A549 (cell line): Measurements from ENCODE around the gene UBN1. TPM values are rescaled to one million over a fixed set of nuclear protein-coding genes. Genes with fewer than 3 reads are reported as not detected.

Experiments used
- ATAC-seq, 2 experiments: fragments of 200-7000 bp in 1 of 2; fragments of >200 bp in 1 of 2; cut with Nextera tagmentation in 1 of 2; cut with Tn5 transposase in 1 of 2; 3 replicates each; pipeline versions ENCODE4 v1.8.0 to v1.9.1; 2018 to 2020; ENCODE audit warnings: mild to moderate bottlenecking in 1 of 2, moderate library complexity in 1 of 2
- CTCF ChIA-PET: fragments of 300-600 bp; sonication (Branson Sonifier 250); formaldehyde crosslinking; extraction: SDS; loops from one replicate; lab custom pipeline; 2021; ENCODE audit warnings: antibody characterized with exemption, inconsistent platforms; lab: Yijun Ruan, JAX
- POLR2A ChIA-PET: fragments of 350-600 bp; formaldehyde crosslinking; extraction: SDS; loops from one replicate; lab custom pipeline; 2021; ENCODE audit warnings: antibody characterized with exemption, inconsistent platforms; lab: Yijun Ruan, JAX
- DNase-seq, 2 experiments: peaks; one replicate each; pipeline versions ENCODE4 v3.0.0 to v3.0.0-alpha.2; 2011 to 2016; ENCODE audit warnings: low read depth in 1 of 2, low spot score in 1 of 2
- FAIRE-seq: peaks from 2 replicates; lab custom pipeline; 2011; peaks lifted over from hg19 to GRCh38; lab: Jason Lieb, UNC
- H3K27ac ChIP-seq, 2 experiments: fragments of >200 bp; sonication (Bioruptor Twin); formaldehyde crosslinking; 3 replicates each; pipeline ENCODE4 v1.5.1; 2016 to 2017
- H3K4me1 ChIP-seq: fragments of >200 bp; sonication (Bioruptor Twin); formaldehyde crosslinking; 3 replicates; pipeline ENCODE4 v1.6.1; 2016
- H3K4me2 ChIP-seq: fragments of >200 bp; sonication (Bioruptor Twin); formaldehyde crosslinking; 3 replicates; pipeline ENCODE4 v1.6.1; 2016
- H3K4me3 ChIP-seq: fragments of >200 bp; sonication (Bioruptor Twin); formaldehyde crosslinking; 3 replicates; pipeline ENCODE4 v1.5.1; 2016
- H3K9me3 ChIP-seq: fragments of >200 bp; sonication (Bioruptor Twin); formaldehyde crosslinking; 3 replicates; pipeline ENCODE4 v1.6.1; 2016
- CEBPB ChIP-seq, 2 experiments: fragments of >200 bp in 1 of 2; sonication (Bioruptor Twin) in 1 of 2; formaldehyde crosslinking in 1 of 2; IDR thresholded peaks; 2 replicates each; pipeline ENCODE4 v1.6.1; 2012 to 2016
- CHD2 ChIP-seq: fragments of 150-350 bp; IDR thresholded peaks from 2 replicates; pipeline ENCODE4 v1.6.1; 2014; ENCODE audit warnings: low read length; ENCODE audit not compliant: partially characterized antibody
- E2F6 ChIP-seq: IDR thresholded peaks from 2 replicates; pipeline ENCODE4 v1.6.1; 2012; ENCODE audit warnings: low read depth, borderline replicate concordance
- EHMT2 ChIP-seq: fragments of 200-600 bp; sonication (generic); IDR thresholded peaks from 2 replicates; pipeline ENCODE4 v1.6.1; 2016; ENCODE audit warnings: antibody characterized with exemption, low read depth, mild to moderate bottlenecking, moderate library complexity
- ELK1 ChIP-seq: fragments of 150-350 bp; IDR thresholded peaks from 2 replicates; pipeline ENCODE4 v1.6.1; 2014; ENCODE audit warnings: low read depth, mild to moderate bottlenecking, low read length
- GATA3 ChIP-seq: IDR thresholded peaks from 2 replicates; pipeline ENCODE4 v1.6.1; 2012; ENCODE audit warnings: borderline replicate concordance
- HDAC2 ChIP-seq: fragments of 200-600 bp; sonication (generic); IDR thresholded peaks from 2 replicates; pipeline ENCODE4 v1.6.1; 2016
- HEYL ChIP-seq: fragments of 250-450 bp; sonication (Bioruptor Pico); IDR thresholded peaks from 2 replicates; pipeline ENCODE4 v1.8.0; 2021; ENCODE audit warnings: mild to moderate bottlenecking, moderate library complexity
- JUN ChIP-seq, 2 experiments: fragments of >200 bp; sonication (Bioruptor Twin); formaldehyde crosslinking; IDR thresholded peaks; 2 replicates in 1 of 2; 3 replicates in 1 of 2; pipeline ENCODE4 v1.6.1; 2016 to 2017
- MAX ChIP-seq: IDR thresholded peaks from 2 replicates; pipeline ENCODE4 v1.6.1; 2012
- MYC ChIP-seq: IDR thresholded peaks from 2 replicates; pipeline ENCODE4 v1.6.1; 2012; ENCODE audit warnings: mild to moderate bottlenecking, inconsistent platforms, low read length, improper control_type of control experiment, borderline replicate concordance
- NPAS2 ChIP-seq: fragments of 250-450 bp; sonication (Bioruptor Pico); IDR thresholded peaks from 2 replicates; pipeline ENCODE4 v1.8.0; 2022; ENCODE audit warnings: mild to moderate bottlenecking, moderate library complexity, borderline replicate concordance
- PBX3 ChIP-seq: IDR thresholded peaks from 2 replicates; pipeline ENCODE4 v1.6.1; 2012
- RARB ChIP-seq: fragments of 250-450 bp; sonication (Bioruptor Pico); IDR thresholded peaks from 2 replicates; pipeline ENCODE4 v1.8.0; 2021; ENCODE audit warnings: mild to moderate bottlenecking, moderate library complexity
- RCOR1 ChIP-seq: fragments of 150-350 bp; IDR thresholded peaks from 2 replicates; pipeline ENCODE4 v1.6.1; 2014; ENCODE audit warnings: antibody characterized with exemption, low read length, low read depth
- SREBF2 ChIP-seq: fragments of 450-650 bp; IDR thresholded peaks from 2 replicates; pipeline ENCODE4 v1.6.1; 2014; ENCODE audit warnings: mild to moderate bottlenecking, moderate library complexity
- TFCP2L1 ChIP-seq: fragments of 250-450 bp; sonication (Bioruptor Pico); IDR thresholded peaks from 2 replicates; pipeline ENCODE4 v1.5.0; 2021; ENCODE audit warnings: mild to moderate bottlenecking
- TP53 ChIP-seq: fragments of 250-450 bp; sonication (Bioruptor Pico); IDR thresholded peaks from 2 replicates; pipeline ENCODE4 v1.5.0; 2021; ENCODE audit warnings: mild to moderate bottlenecking, moderate library complexity
- USF2 ChIP-seq: fragments of 450-650 bp; IDR thresholded peaks from 2 replicates; pipeline ENCODE4 v1.6.1; 2014; ENCODE audit warnings: antibody characterized with exemption
- ZC3H11A ChIP-seq: fragments of 450-650 bp; IDR thresholded peaks from 2 replicates; pipeline ENCODE4 v1.6.1; 2014; ENCODE audit warnings: antibody characterized with exemption, mild to moderate bottlenecking
- WGBS: methylation state at CpG from one replicate; pipeline ENCODE4 v1.1.6; 2017; ENCODE audit errors: missing lambda C conversion rate; 5-methylcytosine and 5-hydroxymethylcytosine counted together
- polyA plus RNA-seq, 4 experiments: library from polyadenylated mRNA; depleted of rRNA in 3 of 4; stranded (reverse); fragments of >200 nt; fragmentation: RNase III in 1 of 4; extraction: RNeasy Plus Mini Kit Qiagen cat#74134 plus additional on column Dnase treatment in 1 of 4; gene quantifications; 2 replicates in 3 of 4; 3 replicates in 1 of 4; pipeline ENCODE4 v1.2.3, GENCODE V29; 2011 to 2017

UBN1 gene
- polyA plus RNA-seq, 2 of the 4 experiments (the other 2 are of a cell fraction), result 14.2 to 20.0 TPM

GRCh38 chr16:4802659-4803287 is 44.5 kb upstream of the UBN1 start:
- DNase-seq (peak; percentile 91 to 98), FAIRE-seq (no peak), ATAC-seq (peak; percentile 91 to 97)
- CTCF ChIA-PET, result interaction anchor here (0.8 to 2.7 kb wide), 4 partner anchors 9 to 153 kb away, joined by 3 to 8 read pairs (median 4); no protein-coding TSS in a partner anchor
- Histone ChIP-seq H3K27ac (peak overlapping the region; percentile 72 to 94), H3K4me2 (peak overlapping the region; percentile 100), H3K4me3 (peak overlapping the region; percentile 75), H3K9me3 (no peaks in the 10 kb centered on the region), H3K4me1 (peaks cover 17% of the 10 kb centered on the region)
- TF ChIP-seq CEBPB (IDR thresholded peaks at IDR 0.05) (no peak), GATA3 (0 out of 2 replicates have a peak, but pooled peaks have one; percentile 6), PBX3 (peak; percentile 95), JUN (IDR thresholded peaks at IDR 0.05) (peak in 1 of 2 experiments; percentile 24; a peak in 2 of 5 replicates)
- 3% methylated on average over 30 of the region's 59 CpGs for WGBS
- POLR2A ChIA-PET, result interaction anchor here (0.5 to 1.5 kb wide), 10 partner anchors 17 to 830 kb away, joined by 3 to 4 read pairs (median 3); partner anchors contain the start of gene DNAAF8

GRCh38 chr16:4803401-4803844 is 43.9 kb upstream of the UBN1 start:
- Histone ChIP-seq H3K4me1 (peaks cover 17% of the 10 kb centered on the region), H3K9me3 (no peaks in the 10 kb centered on the region), H3K27ac (peak overlapping the region in 1 of 2 experiments; percentile 72; a peak in 4 of 6 replicates), H3K4me2 (peak overlapping the region; percentile 88), H3K4me3 (peak overlapping the region; percentile 75)
- TF ChIP-seq CEBPB (IDR thresholded peaks at IDR 0.05) (no peak; a peak in 1 of 4 replicates), HDAC2 (no peak), MYC (no peak), CHD2 (no peak), USF2 (no peak), TFCP2L1 (CRISPR knock-in tag) (no peak), RARB (no peak), SREBF2 (no peak), MAX (no peak), EHMT2 (no peak), RCOR1 (no peak), TP53 (CRISPR knock-in tag) (no peak), ELK1 (no peak), E2F6 (no peak), HEYL (CRISPR knock-in tag) (no peak), NPAS2 (CRISPR knock-in tag) (no peak), ZC3H11A (no peak)
- FAIRE-seq, result no peak
- no peak for ATAC-seq
- no peak for DNase-seq
- WGBS, result 56% methylated on average over 8 of the region's 8 CpGs
- POLR2A ChIA-PET, result interaction anchor here (0.5 to 1.5 kb wide), 7 partner anchors 16 to 69 kb away, joined by 3 to 4 read pairs (median 3); partner anchors contain the start of gene DNAAF8
- CTCF ChIA-PET, result interaction anchor here (0.8 to 2.7 kb wide), 4 partner anchors 8 to 152 kb away, joined by 3 to 8 read pairs (median 4); no protein-coding TSS in a partner anchor
